OCI-LY3 (cell line): ENCODE data around the gene GSTT2.
"Not testable (repeated sequence)": the region's sequence is repeated elsewhere in the genome, so short reads cannot be mapped to it uniquely, and the experiment has no call there.

Source experiments
- EZH2phosphoT487 ChIP-seq: fragments of 200-600 bp; shearing (Covaris generic); IDR thresholded peaks from 2 replicates; pipeline ENCODE4 v1.6.1; 2018; ENCODE audit warnings: antibody characterized with exemption, mixed run types, low read depth
- TF ChIP-seq, protein P1 (sequence below): fragments of 200-600, 300-600 bp; sonication (generic); IDR thresholded peaks from 2 replicates; pipeline ENCODE4 v1.5.1; 2014; ENCODE audit warnings: antibody characterized with exemption, low read length, low read depth

DNA sequence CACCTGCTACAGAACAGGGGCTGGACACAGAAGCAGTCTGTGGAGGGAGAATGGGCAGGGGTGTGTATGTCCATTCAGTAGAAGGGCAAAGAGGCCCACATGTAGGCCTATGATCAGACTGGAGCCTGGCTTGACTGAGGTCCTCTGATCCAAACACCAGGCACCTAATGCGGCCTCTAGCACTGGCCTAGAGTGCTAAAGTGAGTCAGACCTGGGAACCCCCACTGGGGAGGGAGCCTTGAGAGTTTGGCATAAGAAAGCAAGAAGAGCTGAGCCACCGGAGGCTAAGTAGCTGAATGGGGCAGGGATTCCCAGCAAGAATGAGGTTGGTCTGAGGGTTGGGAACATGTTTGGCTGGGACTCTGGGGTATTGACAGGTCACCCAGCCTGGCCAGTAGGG lies 28.6 kb upstream of the GSTT2 start:
- TF ChIP-seq, protein P1, sequence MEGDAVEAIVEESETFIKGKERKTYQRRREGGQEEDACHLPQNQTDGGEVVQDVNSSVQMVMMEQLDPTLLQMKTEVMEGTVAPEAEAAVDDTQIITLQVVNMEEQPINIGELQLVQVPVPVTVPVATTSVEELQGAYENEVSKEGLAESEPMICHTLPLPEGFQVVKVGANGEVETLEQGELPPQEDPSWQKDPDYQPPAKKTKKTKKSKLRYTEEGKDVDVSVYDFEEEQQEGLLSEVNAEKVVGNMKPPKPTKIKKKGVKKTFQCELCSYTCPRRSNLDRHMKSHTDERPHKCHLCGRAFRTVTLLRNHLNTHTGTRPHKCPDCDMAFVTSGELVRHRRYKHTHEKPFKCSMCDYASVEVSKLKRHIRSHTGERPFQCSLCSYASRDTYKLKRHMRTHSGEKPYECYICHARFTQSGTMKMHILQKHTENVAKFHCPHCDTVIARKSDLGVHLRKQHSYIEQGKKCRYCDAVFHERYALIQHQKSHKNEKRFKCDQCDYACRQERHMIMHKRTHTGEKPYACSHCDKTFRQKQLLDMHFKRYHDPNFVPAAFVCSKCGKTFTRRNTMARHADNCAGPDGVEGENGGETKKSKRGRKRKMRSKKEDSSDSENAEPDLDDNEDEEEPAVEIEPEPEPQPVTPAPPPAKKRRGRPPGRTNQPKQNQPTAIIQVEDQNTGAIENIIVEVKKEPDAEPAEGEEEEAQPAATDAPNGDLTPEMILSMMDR = not testable (repeated sequence)
- TF ChIP-seq EZH2phosphoT487 = not testable (repeated sequence)
